ENCODE data around the gene USP24.

Gene USP24

DNA sequence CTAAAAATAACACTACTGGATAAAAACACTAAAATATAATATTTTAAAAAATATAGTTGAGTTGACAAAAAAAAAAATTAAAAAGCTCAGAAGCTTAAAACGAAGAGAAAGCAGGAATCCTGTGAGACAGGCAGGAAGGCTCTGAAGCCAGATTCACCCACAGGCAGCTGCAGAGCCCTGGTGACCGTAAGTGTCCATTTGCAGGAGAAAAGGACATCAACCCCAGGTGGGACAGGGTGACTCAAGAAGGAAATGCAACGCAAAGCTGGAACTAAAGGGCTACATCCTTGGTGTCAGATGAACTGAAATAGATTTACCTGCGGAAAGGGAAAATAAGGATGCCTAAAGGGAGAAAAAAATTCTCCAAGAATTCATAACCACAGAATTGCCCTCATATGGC is 46.8 kb downstream of the USP24 start:
- peaks cover 7% of the 10 kb centered on the region for H3K36me3 ChIP-seq (replicated peaks)
- in situ Hi-C loops (cut with HindIII; ENCODE audit: low pct_ligation_motif_present, low sequenced_read_pairs): no loop called here
- H3K4me3 ChIP-seq (ENCODE audit: low read depth, low read length): no peak overlapping the region
- TF ChIP-seq, protein P1, sequence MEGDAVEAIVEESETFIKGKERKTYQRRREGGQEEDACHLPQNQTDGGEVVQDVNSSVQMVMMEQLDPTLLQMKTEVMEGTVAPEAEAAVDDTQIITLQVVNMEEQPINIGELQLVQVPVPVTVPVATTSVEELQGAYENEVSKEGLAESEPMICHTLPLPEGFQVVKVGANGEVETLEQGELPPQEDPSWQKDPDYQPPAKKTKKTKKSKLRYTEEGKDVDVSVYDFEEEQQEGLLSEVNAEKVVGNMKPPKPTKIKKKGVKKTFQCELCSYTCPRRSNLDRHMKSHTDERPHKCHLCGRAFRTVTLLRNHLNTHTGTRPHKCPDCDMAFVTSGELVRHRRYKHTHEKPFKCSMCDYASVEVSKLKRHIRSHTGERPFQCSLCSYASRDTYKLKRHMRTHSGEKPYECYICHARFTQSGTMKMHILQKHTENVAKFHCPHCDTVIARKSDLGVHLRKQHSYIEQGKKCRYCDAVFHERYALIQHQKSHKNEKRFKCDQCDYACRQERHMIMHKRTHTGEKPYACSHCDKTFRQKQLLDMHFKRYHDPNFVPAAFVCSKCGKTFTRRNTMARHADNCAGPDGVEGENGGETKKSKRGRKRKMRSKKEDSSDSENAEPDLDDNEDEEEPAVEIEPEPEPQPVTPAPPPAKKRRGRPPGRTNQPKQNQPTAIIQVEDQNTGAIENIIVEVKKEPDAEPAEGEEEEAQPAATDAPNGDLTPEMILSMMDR (IDR thresholded peaks at IDR 0.05; ENCODE audit: low read depth, low read length, missing control alignments): no peak
- DNase-seq: no peak
- no peaks in the 10 kb centered on the region for H3K27me3 ChIP-seq (replicated peaks)
- no peak overlapping the region for H3K27ac ChIP-seq

DNA sequence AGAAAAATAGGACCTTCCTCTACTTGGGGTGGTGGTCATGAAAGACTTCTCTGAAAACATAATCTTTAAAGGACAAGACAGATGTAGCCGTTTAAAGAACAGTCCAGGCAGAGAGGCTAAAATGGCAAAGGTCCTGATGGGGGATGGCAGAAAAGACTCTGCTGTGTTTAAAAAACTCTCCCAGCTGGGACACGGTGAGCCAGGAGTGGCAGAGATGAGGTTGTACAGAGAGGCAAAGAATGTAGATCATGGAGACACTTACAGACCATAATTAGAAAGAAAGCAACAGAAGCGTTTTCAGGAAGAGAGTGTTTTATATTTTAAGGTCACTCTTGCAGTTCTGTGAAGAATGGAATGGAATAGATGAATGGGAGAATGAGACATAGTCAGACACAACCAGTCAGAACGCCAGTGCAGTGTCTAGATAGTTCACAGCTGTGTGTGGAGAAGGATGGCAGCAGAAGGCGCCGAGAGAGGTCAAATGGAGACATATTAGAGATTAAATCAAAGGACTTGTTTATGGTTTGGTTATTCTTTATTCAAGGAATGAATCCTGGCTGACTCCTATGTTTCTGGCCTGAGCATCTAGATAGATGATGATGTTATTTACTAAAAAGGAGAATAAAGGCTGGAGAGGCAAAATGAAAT is 47.8 kb downstream of the USP24 start:
- TF ChIP-seq, protein P1 (IDR thresholded peaks at IDR 0.05; ENCODE audit: low read depth, low read length, missing control alignments): no peak
- H3K27me3 ChIP-seq (replicated peaks): no peaks in the 10 kb centered on the region
- in situ Hi-C loops (cut with HindIII; ENCODE audit: low pct_ligation_motif_present, low sequenced_read_pairs): no loop called here

DNA sequence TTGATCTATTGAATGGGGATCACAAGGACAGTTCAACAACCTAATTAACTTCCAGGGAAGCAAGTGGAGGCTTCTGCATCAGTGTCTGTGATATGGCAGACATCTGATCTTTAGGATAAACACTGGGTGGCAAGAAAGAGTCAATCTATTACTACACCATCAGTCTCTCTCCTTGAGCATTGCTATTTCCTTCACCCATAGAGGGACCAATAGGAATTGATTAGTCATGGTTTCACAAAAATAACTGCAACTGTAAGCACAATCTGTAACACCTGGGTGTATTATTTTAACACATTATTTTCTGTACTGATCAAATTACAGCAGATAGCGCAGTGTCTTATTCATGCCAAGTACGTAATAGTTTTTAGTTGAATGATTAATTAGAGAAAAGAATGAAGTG is 50.3 kb downstream of the USP24 start:
- DNase-seq: no peak
- TF ChIP-seq, protein P1 (IDR thresholded peaks at IDR 0.05; ENCODE audit: low read depth, low read length, missing control alignments): no peak
- Histone ChIP-seq H3K36me3 (replicated peaks) (peaks cover 3% of the 10 kb centered on the region), H3K27ac (no peak overlapping the region), H3K4me3 (ENCODE audit: low read depth, low read length) (no peak overlapping the region), H3K27me3 (replicated peaks) (no peaks in the 10 kb centered on the region)
- in situ Hi-C loops (cut with HindIII; ENCODE audit: low pct_ligation_motif_present, low sequenced_read_pairs): no loop called here

More for the DNA sequence above, 47.8 kb downstream of the USP24 start:
- no peak overlapping the region for H3K4me3 ChIP-seq (ENCODE audit: low read depth, low read length)
- DNase-seq: no peak
- H3K36me3 ChIP-seq (replicated peaks): peaks cover 7% of the 10 kb centered on the region
- H3K27ac ChIP-seq: no peak overlapping the region

DNA sequence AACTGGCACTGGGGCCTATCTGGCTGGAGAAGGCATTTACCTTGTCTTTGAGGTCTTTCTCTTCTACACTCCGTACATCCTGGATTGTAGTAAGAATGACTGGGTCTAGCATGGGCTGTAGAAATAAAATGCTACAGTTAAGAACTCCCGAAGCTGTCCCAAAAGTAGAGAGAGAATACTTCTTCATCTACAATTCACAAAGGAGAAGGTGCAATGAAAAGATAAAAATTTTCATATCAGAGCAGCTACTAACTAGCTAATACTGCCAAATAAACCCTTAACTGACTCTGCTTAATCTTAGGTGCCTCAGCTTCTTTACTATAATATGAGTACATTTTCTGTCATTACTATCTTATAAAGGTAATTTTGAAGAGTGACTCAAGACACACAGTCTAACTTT is 55.6 kb downstream of the USP24 start:
- Histone ChIP-seq H3K27me3 (replicated peaks) (no peaks in the 10 kb centered on the region), H3K27ac (no peak overlapping the region), H3K36me3 (replicated peaks) (peaks cover 16% of the 10 kb centered on the region), H3K4me3 (ENCODE audit: low read depth, low read length) (no peak overlapping the region)
- TF ChIP-seq, protein P1 (IDR thresholded peaks at IDR 0.05; ENCODE audit: low read depth, low read length, missing control alignments): no peak
- in situ Hi-C loops (cut with HindIII; ENCODE audit: low pct_ligation_motif_present, low sequenced_read_pairs): no loop called here
- DNase-seq: no peak

DNA sequence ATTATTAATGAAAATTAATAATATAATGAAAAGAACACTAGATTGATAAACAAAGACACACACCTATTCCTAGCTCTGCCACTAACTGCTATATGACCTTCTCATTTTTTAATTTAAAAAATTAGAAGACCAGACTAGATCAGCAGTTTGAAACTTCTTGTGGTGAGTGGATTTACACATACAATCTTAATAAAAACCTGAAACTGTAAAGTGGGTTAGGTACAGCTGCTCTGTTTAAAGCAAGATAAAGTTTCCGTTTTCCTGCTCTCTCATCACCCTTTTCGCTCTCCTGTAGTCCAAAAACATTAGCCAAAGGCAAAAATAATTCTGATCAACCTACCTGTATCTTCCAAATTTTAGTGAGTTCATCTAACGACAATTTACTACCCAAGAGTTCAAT is 58.6 kb downstream of the USP24 start:
- Histone ChIP-seq H3K4me3 (ENCODE audit: low read depth, low read length) (no peak overlapping the region), H3K27me3 (replicated peaks) (no peaks in the 10 kb centered on the region), H3K27ac (no peak overlapping the region), H3K36me3 (replicated peaks) (peaks cover 16% of the 10 kb centered on the region)
- no peak for DNase-seq
- in situ Hi-C loops (cut with HindIII; ENCODE audit: low pct_ligation_motif_present, low sequenced_read_pairs): no loop called here
- TF ChIP-seq, protein P1 (IDR thresholded peaks at IDR 0.05; ENCODE audit: low read depth, low read length, missing control alignments): no peak

DNA sequence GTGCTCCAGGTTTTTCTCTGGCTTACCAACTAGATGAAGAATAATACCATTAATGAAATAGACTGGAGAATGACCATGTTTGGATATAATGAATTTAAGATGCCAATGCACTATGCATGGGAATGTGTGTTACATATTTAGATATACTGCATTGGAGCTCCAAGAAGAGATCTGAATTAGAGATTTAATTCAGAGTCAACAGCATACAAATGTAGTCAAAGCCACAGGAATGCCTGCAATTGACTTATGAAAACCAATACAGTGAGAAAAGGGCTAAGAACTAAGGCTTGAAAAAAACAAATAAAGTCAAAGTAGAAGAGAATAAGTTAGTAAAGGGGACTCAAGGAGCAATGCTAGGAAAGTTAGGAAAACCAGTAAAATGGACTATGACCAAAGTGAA is 59.1 kb downstream of the USP24 start:
- in situ Hi-C loops (cut with HindIII; ENCODE audit: low pct_ligation_motif_present, low sequenced_read_pairs): no loop called here
- no peaks in the 10 kb centered on the region for H3K27me3 ChIP-seq (replicated peaks)
- H3K4me3 ChIP-seq (ENCODE audit: low read depth, low read length): no peak overlapping the region
- no peak overlapping the region for H3K27ac ChIP-seq
- TF ChIP-seq, protein P1 (IDR thresholded peaks at IDR 0.05; ENCODE audit: low read depth, low read length, missing control alignments): no peak
- H3K36me3 ChIP-seq (replicated peaks): peaks cover 16% of the 10 kb centered on the region
- no peak for DNase-seq

All from brain microvascular endothelial cell (primary cell).